GM23338 (cell line): Measurements from ENCODE around the gene CCNI2. TPM values are rescaled to one million over a fixed set of nuclear protein-coding genes. Genes with fewer than 3 reads are reported as not detected.

Experiments used
- ATAC-seq: fragments of 200-7000 bp; cut with Tn5 transposase; 3 replicates; pipeline ENCODE4 v1.9.1; 2020
- DNase-seq: peaks from one replicate; pipeline ENCODE4 v3.0.0-alpha.2; 2015; ENCODE audit warnings: low spot score
- H2AFZ ChIP-seq: fragments of 200-600 bp; sonication (generic); 2 replicates; pipeline ENCODE4 v1.8.0; 2016; ENCODE audit warnings: antibody characterized with exemption, mild to moderate bottlenecking, moderate library complexity
- H3F3A ChIP-seq: fragments of 200-600 bp; sonication (generic); replicated peaks from 2 replicates; pipeline ENCODE4 v1.8.0; 2017; ENCODE audit warnings: antibody characterized with exemption, mixed run types, low read depth
- H3K27ac ChIP-seq: fragments of 200-600 bp; sonication (generic); 2 replicates; pipeline ENCODE4 v1.6.1; 2016; ENCODE audit warnings: low read depth
- H3K27me3 ChIP-seq: fragments of 200-600 bp; sonication (generic); 2 replicates; pipeline ENCODE4 v1.8.0; 2016; ENCODE audit warnings: mild to moderate bottlenecking, mixed run types, moderate library complexity; ENCODE audit not compliant: insufficient read depth
- H3K36me3 ChIP-seq: fragments of 200-600 bp; sonication (generic); 2 replicates; pipeline ENCODE4 v1.8.0; 2016; ENCODE audit warnings: mild to moderate bottlenecking; ENCODE audit not compliant: insufficient read depth
- H3K4me1 ChIP-seq: fragments of 200-600 bp; sonication (generic); 2 replicates; pipeline ENCODE4 v1.8.0; 2016; ENCODE audit warnings: mild to moderate bottlenecking, moderate library complexity; ENCODE audit not compliant: insufficient read depth
- H3K4me2 ChIP-seq: fragments of 200-600 bp; sonication (generic); 2 replicates; pipeline ENCODE4 v1.7.1; 2017; ENCODE audit warnings: mixed run types
- H3K4me3 ChIP-seq: fragments of 200-600 bp; sonication (generic); 2 replicates; pipeline ENCODE4 v1.6.1; 2016; ENCODE audit warnings: mixed run types
- H3K79me2 ChIP-seq: fragments of 200-600 bp; sonication (generic); replicated peaks from 2 replicates; pipeline ENCODE4 v1.8.0; 2017; ENCODE audit warnings: mild to moderate bottlenecking; ENCODE audit not compliant: insufficient read depth
- H3K9me2 ChIP-seq: fragments of 200-600 bp; sonication (generic); 2 replicates; pipeline ENCODE4 v1.8.0; 2017; ENCODE audit not compliant: insufficient read depth
- H4K20me1 ChIP-seq: fragments of 200-600 bp; sonication (generic); replicated peaks from 2 replicates; pipeline ENCODE4 v1.8.0; 2017; ENCODE audit warnings: mild to moderate bottlenecking; ENCODE audit not compliant: insufficient read depth
- H3K27ac Mint-ChIP-seq: 2 replicates; pipeline ENCODE4 v1.8.0; 2020; ENCODE audit warnings: inconsistent platforms, mild to moderate bottlenecking, moderate library complexity, mixed read lengths
- H3K27me3 Mint-ChIP-seq: 3 replicates; pipeline ENCODE4 v1.8.0; 2022; ENCODE audit warnings: low read depth, mild to moderate bottlenecking, moderate library complexity, mixed read lengths, inconsistent platforms; ENCODE audit not compliant: insufficient read depth, poor library complexity
- H3K36me3 Mint-ChIP-seq: 3 replicates; pipeline ENCODE4 v1.8.0; 2021; ENCODE audit warnings: low read depth, mild to moderate bottlenecking, inconsistent platforms, moderate library complexity, mixed read lengths
- H3K4me1 Mint-ChIP-seq: 3 replicates; pipeline ENCODE4 v1.8.0; 2020; ENCODE audit warnings: mild to moderate bottlenecking, inconsistent platforms, mixed read lengths
- H3K4me3 Mint-ChIP-seq: 3 replicates; pipeline ENCODE4 v1.8.0; 2021; ENCODE audit warnings: moderate library complexity, mild to moderate bottlenecking, inconsistent platforms, mixed read lengths
- H3K9me3 Mint-ChIP-seq: 3 replicates; pipeline ENCODE4 v1.8.0; 2020; ENCODE audit warnings: moderate library complexity, mild to moderate bottlenecking, inconsistent platforms, mixed read lengths
- CREB1 ChIP-seq: fragments of 250-450 bp; sonication (Bioruptor Pico); IDR thresholded peaks from 2 replicates; pipeline ENCODE4 v1.5.0; 2020; ENCODE audit warnings: low read depth, mild to moderate bottlenecking, moderate library complexity
- EZH2 ChIP-seq: fragments of 200-600 bp; sonication (generic); IDR thresholded peaks from one replicate; pipeline ENCODE4 v1.8.0; 2017; ENCODE audit warnings: antibody characterized with exemption, mild to moderate bottlenecking, low read depth; ENCODE audit not compliant: unreplicated experiment
- EZH2phosphoT487 ChIP-seq: fragments of 200-600 bp; sonication (generic); IDR thresholded peaks from one replicate; pipeline ENCODE4 v1.8.1; 2018; ENCODE audit warnings: antibody characterized with exemption; ENCODE audit not compliant: unreplicated experiment
- JUNB ChIP-seq: IDR thresholded peaks from one replicate; pipeline ENCODE4 v1.6.1; 2016; ENCODE audit warnings: antibody characterized with exemption; ENCODE audit not compliant: unreplicated experiment
- NANOG ChIP-seq: IDR thresholded peaks from 2 replicates; pipeline ENCODE4 v1.6.1; 2016; ENCODE audit warnings: antibody characterized with exemption, borderline replicate concordance
- POLR2AphosphoS5 ChIP-seq: IDR thresholded peaks from 2 replicates; pipeline ENCODE4 v1.6.1; 2016; ENCODE audit warnings: antibody characterized with exemption, low read depth
- ZNF114 ChIP-seq: fragments of 250-450 bp; sonication (Bioruptor Pico); IDR thresholded peaks from 2 replicates; pipeline ENCODE4 v1.5.0; 2020; ENCODE audit warnings: mild to moderate bottlenecking, moderate library complexity
- ZNF331 ChIP-seq: fragments of 250-450 bp; sonication (Bioruptor Pico); IDR thresholded peaks from 2 replicates; pipeline ENCODE4 v1.5.0; 2020; ENCODE audit warnings: low read depth, mild to moderate bottlenecking, moderate library complexity
- polyA plus RNA-seq: library from polyadenylated mRNA; unstranded; fragments of >200 nt; fragmentation: Nextera tagmentation; extraction: Ambion mirVana; gene quantifications from 2 replicates; pipeline ENCODE4 v1.2.1, GENCODE V29; 2016
- total RNA-seq: library from RNA; depleted of rRNA; stranded (reverse); fragments of >200 nt; shearing (Covaris generic); gene quantifications from 2 replicates; pipeline ENCODE4 v1.2.3, GENCODE V29; 2014
- TF ChIP-seq, protein P1 (sequence below): IDR thresholded peaks from 2 replicates; pipeline ENCODE4 v1.6.1; 2016; ENCODE audit warnings: antibody characterized with exemption
- TF ChIP-seq, protein P2 (sequence below): fragments of 250-450 bp; sonication (Bioruptor Pico); IDR thresholded peaks from 2 replicates; pipeline ENCODE4 v1.5.0; 2020; ENCODE audit warnings: mild to moderate bottlenecking, moderate library complexity

CCNI2 gene
- total and polyA plus RNA-seq, 2 experiments from 2014 or later: 0.55 to 2.5 TPM

DNA sequence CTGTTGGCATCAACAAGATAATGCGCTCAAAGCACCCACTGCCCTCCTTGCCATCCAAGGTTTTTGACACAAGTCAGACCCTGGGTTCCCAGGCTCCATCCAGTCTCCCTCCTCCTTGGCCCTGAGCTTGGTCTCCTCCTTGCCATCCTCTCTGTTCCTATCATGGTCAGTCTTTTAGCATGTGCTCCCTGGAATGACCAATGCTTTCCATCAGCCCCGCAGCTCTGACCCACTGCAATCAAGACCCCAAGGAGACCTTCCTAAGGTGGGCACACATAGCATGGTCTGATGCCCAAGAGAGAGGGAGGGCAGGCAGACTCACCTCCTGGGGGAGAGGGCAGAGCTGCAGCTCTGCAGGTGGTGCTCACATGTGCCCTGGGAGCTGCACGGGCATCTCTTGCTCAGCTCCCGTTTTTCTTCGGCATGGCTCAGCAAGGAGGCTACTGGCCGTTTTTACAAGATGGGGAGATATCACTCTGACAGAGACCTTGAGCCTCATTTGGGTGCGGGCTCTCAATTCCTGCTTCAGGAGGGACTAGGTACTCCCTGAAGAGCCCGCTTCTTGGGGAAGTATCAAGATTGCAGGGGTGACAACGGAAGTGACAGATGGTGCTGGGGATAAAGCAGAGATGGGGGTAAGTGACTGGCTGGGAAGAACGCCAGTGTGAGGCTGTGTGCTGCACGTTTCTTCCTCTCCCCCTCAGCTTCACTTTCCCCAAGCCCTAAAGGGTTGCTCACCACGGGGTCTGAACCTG lies 26.6 kb downstream of the CCNI2 start (continued):
- no peak for TF ChIP-seq JUNB
- TF ChIP-seq ZNF331 (CRISPR knock-in tag): no peak
- TF ChIP-seq, protein P1, sequence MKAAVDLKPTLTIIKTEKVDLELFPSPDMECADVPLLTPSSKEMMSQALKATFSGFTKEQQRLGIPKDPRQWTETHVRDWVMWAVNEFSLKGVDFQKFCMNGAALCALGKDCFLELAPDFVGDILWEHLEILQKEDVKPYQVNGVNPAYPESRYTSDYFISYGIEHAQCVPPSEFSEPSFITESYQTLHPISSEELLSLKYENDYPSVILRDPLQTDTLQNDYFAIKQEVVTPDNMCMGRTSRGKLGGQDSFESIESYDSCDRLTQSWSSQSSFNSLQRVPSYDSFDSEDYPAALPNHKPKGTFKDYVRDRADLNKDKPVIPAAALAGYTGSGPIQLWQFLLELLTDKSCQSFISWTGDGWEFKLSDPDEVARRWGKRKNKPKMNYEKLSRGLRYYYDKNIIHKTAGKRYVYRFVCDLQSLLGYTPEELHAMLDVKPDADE: no peak
- no peak for TF ChIP-seq EZH2phosphoT487

DNA sequence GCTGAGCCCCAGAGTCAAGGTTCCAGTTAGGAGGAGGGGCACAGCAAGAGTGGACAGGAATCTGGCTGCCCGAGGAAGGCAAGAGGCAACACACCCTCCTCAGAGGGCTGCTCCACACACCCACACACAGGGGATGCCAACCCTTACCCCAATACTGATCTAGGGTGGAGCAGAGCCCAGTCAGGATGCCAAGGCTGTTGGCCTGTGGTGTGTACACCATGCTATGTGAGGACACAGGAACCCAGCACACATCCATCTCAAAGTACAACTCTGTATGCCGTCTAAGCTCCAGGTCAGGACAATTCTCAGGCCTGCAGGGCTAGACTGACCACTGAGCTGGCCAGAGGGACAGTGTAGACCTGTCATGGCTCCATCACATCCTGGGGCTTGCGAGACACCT lies 27.2 kb downstream of the CCNI2 start:
- DNase-seq (no peak), ATAC-seq (no peak)
- peaks cover 2% of the 10 kb centered on the region; the same call in 1 of the 2 replicates for H3K79me2 ChIP-seq
- peaks cover 25% of the 10 kb centered on the region for H3K4me1 ChIP-seq
- Mint-ChIP-seq H3K36me3 (no peaks in the 10 kb centered on the region; the same call in 2 of the 3 replicates), H3K9me3 (no peaks in the 10 kb centered on the region), H3K4me1 (peaks cover 36% of the 10 kb centered on the region), H3K27me3 (peaks cover 32% of the 10 kb centered on the region), H3K27ac (no peak overlapping the region), H3K4me3 (no peak overlapping the region)
- H3K36me3 ChIP-seq: no peaks in the 10 kb centered on the region
- no peaks in the 10 kb centered on the region for H3F3A ChIP-seq
- H3K27ac ChIP-seq: no peak overlapping the region
- H2AFZ ChIP-seq: no peak overlapping the region
- peaks cover 2% of the 10 kb centered on the region; the same call in 1 of the 2 replicates for H3K9me2 ChIP-seq
- H3K4me2 ChIP-seq: no peak overlapping the region
- H3K4me3 ChIP-seq: no peak overlapping the region
- H3K27me3 ChIP-seq: peaks cover 39% of the 10 kb centered on the region
- 0 out of 2 replicates have a peak, but pooled peaks cover 4% of the 10 kb centered on the region for H4K20me1 ChIP-seq
- no peak for TF ChIP-seq CREB1
- no peak for TF ChIP-seq EZH2phosphoT487
- TF ChIP-seq JUNB: no peak
- no peak for TF ChIP-seq ZNF331 (CRISPR knock-in tag)
- no peak for TF ChIP-seq NANOG

DNA sequence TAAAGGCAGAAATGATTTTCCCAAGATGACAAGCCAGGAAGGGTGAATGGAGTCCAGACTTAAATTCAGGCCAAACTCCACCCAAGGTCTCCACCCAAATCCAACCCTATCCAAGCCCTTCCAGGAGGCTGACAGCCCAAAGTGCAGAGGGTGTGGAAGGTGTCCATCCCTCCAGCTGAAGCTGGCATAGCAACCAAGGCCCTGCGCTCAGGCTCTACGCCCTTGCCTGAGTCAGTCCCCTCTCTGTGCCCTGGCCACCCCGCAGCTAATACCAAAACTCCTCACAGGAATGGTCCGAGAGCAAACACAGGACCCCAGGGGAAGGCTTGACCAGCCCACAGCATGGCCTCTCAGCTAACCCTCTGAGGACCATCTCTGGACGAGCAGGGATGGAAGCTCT lies 27.7 kb downstream of the CCNI2 start:
- no peaks in the 10 kb centered on the region for H3F3A ChIP-seq
- no peaks in the 10 kb centered on the region for H3K9me3 Mint-ChIP-seq
- peaks cover 44% of the 10 kb centered on the region for H3K27me3 ChIP-seq
- H3K4me3 Mint-ChIP-seq: no peak overlapping the region
- no peaks in the 10 kb centered on the region; the same call in 2 of the 3 replicates for H3K36me3 Mint-ChIP-seq
- DNase-seq (no peak), ATAC-seq (no peak)
- no peak overlapping the region for H3K27ac ChIP-seq
- H3K4me1 ChIP-seq: peaks cover 25% of the 10 kb centered on the region
- 0 out of 2 replicates have a peak, but pooled peaks cover 4% of the 10 kb centered on the region for H4K20me1 ChIP-seq
- no peak overlapping the region for H3K4me3 ChIP-seq
- no peak overlapping the region for H3K4me2 ChIP-seq
- H3K79me2 ChIP-seq: no peaks in the 10 kb centered on the region; the same call in 1 of the 2 replicates
- H3K27me3 Mint-ChIP-seq: peaks cover 32% of the 10 kb centered on the region
- no peak overlapping the region for H2AFZ ChIP-seq
- no peaks in the 10 kb centered on the region for H3K36me3 ChIP-seq
- peaks cover 39% of the 10 kb centered on the region for H3K4me1 Mint-ChIP-seq
- no peak overlapping the region for H3K27ac Mint-ChIP-seq
- H3K9me2 ChIP-seq: peaks cover 2% of the 10 kb centered on the region; the same call in 1 of the 2 replicates
- TF ChIP-seq JUNB: no peak
- no peak for TF ChIP-seq POLR2AphosphoS5
- TF ChIP-seq ZNF114: no peak
- no peak for TF ChIP-seq EZH2
- no peak for TF ChIP-seq CREB1
- no peak for TF ChIP-seq EZH2phosphoT487
- TF ChIP-seq, protein P2, sequence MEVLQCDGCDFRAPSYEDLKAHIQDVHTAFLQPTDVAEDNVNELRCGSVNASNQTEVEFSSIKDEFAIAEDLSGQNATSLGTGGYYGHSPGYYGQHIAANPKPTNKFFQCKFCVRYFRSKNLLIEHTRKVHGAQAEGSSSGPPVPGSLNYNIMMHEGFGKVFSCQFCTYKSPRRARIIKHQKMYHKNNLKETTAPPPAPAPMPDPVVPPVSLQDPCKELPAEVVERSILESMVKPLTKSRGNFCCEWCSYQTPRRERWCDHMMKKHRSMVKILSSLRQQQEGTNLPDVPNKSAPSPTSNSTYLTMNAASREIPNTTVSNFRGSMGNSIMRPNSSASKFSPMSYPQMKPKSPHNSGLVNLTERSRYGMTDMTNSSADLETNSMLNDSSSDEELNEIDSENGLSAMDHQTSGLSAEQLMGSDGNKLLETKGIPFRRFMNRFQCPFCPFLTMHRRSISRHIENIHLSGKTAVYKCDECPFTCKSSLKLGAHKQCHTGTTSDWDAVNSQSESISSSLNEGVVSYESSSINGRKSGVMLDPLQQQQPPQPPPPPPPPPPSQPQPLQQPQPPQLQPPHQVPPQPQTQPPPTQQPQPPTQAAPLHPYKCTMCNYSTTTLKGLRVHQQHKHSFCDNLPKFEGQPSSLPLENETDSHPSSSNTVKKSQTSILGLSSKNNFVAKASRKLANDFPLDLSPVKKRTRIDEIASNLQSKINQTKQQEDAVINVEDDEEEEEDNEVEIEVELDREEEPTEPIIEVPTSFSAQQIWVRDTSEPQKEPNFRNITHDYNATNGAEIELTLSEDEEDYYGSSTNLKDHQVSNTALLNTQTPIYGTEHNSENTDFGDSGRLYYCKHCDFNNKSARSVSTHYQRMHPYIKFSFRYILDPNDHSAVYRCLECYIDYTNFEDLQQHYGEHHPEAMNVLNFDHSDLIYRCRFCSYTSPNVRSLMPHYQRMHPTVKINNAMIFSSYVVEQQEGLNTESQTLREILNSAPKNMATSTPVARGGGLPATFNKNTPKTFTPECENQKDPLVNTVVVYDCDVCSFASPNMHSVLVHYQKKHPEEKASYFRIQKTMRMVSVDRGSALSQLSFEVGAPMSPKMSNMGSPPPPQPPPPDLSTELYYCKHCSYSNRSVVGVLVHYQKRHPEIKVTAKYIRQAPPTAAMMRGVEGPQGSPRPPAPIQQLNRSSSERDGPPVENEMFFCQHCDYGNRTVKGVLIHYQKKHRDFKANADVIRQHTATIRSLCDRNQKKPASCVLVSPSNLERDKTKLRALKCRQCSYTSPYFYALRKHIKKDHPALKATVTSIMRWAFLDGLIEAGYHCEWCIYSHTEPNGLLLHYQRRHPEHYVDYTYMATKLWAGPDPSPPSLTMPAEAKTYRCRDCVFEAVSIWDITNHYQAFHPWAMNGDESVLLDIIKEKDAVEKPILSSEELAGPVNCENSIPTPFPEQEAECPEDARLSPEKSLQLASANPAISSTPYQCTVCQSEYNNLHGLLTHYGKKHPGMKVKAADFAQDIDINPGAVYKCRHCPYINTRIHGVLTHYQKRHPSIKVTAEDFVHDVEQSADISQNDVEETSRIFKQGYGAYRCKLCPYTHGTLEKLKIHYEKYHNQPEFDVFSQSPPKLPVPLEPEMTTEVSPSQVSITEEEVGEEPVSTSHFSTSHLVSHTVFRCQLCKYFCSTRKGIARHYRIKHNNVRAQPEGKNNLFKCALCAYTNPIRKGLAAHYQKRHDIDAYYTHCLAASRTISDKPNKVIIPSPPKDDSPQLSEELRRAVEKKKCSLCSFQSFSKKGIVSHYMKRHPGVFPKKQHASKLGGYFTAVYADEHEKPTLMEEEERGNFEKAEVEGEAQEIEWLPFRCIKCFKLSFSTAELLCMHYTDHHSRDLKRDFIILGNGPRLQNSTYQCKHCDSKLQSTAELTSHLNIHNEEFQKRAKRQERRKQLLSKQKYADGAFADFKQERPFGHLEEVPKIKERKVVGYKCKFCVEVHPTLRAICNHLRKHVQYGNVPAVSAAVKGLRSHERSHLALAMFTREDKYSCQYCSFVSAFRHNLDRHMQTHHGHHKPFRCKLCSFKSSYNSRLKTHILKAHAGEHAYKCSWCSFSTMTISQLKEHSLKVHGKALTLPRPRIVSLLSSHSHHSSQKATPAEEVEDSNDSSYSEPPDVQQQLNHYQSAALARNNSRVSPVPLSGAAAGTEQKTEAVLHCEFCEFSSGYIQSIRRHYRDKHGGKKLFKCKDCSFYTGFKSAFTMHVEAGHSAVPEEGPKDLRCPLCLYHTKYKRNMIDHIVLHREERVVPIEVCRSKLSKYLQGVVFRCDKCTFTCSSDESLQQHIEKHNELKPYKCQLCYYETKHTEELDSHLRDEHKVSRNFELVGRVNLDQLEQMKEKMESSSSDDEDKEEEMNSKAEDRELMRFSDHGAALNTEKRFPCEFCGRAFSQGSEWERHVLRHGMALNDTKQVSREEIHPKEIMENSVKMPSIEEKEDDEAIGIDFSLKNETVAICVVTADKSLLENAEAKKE: no peak
- TF ChIP-seq, protein P1: no peak
